Bronchial epithelial cell (primary cell): Measurements from ENCODE around the gene SOAT1. TPM values are rescaled to one million over a fixed set of nuclear protein-coding genes. Genes with fewer than 3 reads are reported as not detected.

ENCODE experiments used
- DNase-seq: peaks from one replicate; pipeline ENCODE4 v3.0.0-alpha.2; 2010; ENCODE audit warnings: low read depth
- FAIRE-seq: peaks from 2 replicates; lab custom pipeline; 2011; peaks lifted over from hg19 to GRCh38; lab: Jason Lieb, UNC
- H3K27me3 ChIP-seq: 2 replicates; pipeline ENCODE4 v1.5.1; 2011; ENCODE audit warnings: low read length; ENCODE audit not compliant: control insufficient read depth, insufficient read depth
- H3K36me3 ChIP-seq: 2 replicates; pipeline ENCODE4 v1.5.1; 2011; ENCODE audit warnings: low read length; ENCODE audit not compliant: control insufficient read depth, insufficient read depth
- H3K4me3 ChIP-seq: 2 replicates; pipeline ENCODE4 v1.5.1; 2011; ENCODE audit warnings: mild to moderate bottlenecking, low read depth, low read length, control low read depth
- total RNA-seq: library from RNA; depleted of rRNA; stranded (reverse); fragments of >200 nt; gene quantifications from 2 replicates; pipeline ENCODE4 v1.2.1, GENCODE V29; 2014
- TF ChIP-seq, protein P1 (sequence below): IDR thresholded peaks from 2 replicates; pipeline ENCODE4 v1.5.1; 2011; ENCODE audit warnings: mild to moderate bottlenecking, moderate library complexity, low read length, control low read depth, inconsistent platforms; ENCODE audit not compliant: insufficient read depth, severe bottlenecking

The SOAT1 gene
- total RNA-seq, 1 donor from 2014 or later = 8.4 TPM

DNA sequence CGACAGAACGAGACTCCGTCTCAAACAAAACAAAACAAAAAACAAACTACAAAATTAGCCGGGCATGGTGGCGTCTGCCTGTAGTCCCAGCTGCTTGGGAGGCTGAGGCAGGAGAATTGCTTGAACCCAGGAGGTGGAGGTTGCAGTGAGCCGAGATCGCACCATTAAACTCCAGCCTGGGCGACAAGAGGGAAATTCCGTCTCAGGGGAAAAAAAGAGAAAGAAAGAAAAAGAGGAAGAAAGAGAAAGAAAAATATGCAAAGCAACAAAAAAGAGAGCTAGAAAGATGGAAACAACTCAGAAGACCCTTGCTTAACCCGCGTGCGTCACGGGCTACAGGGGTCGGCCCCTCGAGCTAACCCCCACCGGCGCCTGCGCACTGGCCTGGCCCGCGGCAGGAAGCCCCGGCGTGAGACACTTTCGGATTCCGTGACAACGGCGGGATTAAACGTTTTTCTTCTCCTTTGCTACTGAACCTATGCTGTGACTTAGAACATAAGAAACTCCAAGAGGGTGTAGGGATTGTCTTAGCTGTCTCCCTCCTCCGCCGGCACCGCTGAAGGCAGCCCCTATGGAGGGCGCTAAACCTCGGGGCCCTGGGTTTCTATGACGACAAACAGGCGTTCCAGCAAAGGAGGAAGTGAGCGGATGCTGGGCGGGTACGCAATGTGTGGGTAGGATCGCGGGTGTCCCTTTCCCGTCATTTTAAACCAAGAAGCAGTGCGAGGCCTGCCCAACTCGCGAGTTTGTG, 71.9 kb downstream of the SOAT1 start, which contains the start of gene AXDND1:
Gene AXDND1 (plus strand): TSS at position 630 of the 751 bp plus-strand sequence. CDS start 539 bp downstream, outside the sequence.
- TF ChIP-seq, protein P1, sequence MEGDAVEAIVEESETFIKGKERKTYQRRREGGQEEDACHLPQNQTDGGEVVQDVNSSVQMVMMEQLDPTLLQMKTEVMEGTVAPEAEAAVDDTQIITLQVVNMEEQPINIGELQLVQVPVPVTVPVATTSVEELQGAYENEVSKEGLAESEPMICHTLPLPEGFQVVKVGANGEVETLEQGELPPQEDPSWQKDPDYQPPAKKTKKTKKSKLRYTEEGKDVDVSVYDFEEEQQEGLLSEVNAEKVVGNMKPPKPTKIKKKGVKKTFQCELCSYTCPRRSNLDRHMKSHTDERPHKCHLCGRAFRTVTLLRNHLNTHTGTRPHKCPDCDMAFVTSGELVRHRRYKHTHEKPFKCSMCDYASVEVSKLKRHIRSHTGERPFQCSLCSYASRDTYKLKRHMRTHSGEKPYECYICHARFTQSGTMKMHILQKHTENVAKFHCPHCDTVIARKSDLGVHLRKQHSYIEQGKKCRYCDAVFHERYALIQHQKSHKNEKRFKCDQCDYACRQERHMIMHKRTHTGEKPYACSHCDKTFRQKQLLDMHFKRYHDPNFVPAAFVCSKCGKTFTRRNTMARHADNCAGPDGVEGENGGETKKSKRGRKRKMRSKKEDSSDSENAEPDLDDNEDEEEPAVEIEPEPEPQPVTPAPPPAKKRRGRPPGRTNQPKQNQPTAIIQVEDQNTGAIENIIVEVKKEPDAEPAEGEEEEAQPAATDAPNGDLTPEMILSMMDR = no peak
- FAIRE-seq (no peak), DNase-seq (peak; percentile 60)
- Histone ChIP-seq H3K27me3 (no peaks in the 10 kb centered on the region), H3K4me3 (peak within 1 kb of the TSS; percentile 74), H3K36me3 (no peaks in the 10 kb centered on the region)

DNA sequence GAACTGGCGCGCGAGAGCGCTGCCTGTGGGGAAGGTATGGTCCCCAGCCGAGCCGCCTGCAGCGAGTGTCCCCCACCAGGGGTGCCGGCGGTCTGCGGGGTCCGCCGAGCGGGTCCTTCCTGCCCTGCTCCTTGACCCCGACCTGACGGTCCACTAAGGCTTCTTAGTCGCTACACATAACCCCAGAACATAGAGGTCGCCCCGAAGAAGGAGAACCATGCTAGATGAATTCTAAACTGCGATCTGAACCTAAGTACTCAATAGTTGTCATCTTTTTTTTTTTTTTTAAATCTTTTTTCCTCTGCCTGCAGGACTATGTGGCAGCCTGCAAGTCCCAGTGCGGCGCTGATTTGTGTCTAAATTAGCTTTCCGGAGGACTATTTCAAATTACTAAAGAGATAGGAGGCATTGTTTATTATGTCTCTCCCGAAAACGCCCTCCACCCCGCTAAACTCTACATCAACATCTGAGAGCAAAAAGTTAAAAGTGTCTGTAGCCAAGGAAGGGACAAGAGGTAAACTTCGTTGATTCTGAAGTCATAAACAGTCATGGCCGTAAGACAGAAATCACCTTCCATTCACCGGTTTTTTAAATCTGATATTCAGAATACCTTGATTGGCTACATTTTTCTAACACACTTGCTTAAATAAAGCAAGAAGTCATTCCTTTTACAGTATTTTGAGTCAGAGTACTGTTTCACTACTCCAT, 72.7 kb downstream of the SOAT1 start:
- TF ChIP-seq, protein P1 = no peak
- FAIRE-seq = no peak
- no peaks in the 10 kb centered on the region for H3K36me3 ChIP-seq
- peak overlapping the region; percentile 74 for H3K4me3 ChIP-seq
- no peaks in the 10 kb centered on the region for H3K27me3 ChIP-seq
- DNase-seq = no peak

DNA sequence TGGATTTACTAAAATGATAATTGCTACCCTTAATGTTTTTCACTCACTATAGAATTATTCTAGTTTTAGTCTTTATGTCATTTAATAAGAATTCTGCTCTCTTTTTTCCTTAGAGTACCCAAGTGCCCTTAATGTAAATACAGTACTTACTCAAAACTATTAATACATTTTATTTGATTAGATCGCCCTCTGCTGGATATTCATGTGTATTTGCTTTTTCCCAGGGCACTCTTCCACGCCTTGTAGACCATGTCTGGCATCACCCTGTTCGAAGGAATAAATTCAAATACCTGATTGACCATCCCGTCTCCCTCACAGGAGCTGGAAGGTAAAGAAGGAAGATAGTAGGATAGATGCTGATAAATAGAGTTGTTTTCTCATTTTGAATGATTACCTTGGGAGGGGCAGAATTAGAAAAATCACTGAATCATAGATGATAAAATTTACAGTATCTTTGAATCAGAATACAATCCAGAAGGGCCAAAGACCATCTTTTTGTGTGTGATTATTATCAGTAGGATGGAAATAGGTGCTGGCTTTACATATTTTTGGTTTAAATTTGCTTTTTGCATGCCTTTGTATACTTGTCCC, 76.2 kb downstream of the SOAT1 start:
- TF ChIP-seq, protein P1 = peak; percentile 37
- H3K27me3 ChIP-seq = no peaks in the 10 kb centered on the region
- FAIRE-seq = no peak
- H3K4me3 ChIP-seq = no peak overlapping the region
- no peaks in the 10 kb centered on the region for H3K36me3 ChIP-seq
- peak; percentile 67 for DNase-seq

DNA sequence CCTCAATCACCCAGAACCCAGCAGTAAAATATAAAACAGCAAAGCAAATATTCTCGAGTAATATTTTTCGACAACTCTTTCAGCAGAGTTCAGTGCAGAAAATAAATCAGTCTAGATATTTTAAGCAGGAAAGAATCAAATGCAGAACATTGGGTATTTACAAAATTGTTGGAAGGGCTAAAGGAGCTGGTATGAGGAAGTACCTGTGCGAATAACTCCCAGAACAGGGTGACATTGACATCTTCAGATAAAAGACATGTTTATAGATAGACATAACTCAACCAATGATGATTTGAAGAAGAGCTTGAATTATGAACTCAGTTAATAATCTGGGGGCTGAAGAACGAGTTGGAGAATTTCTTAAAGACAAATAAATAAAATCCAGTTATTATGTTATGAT, 78.6 kb downstream of the SOAT1 start:
- FAIRE-seq = no peak
- DNase-seq = no peak
- TF ChIP-seq, protein P1 = no peak
- Histone ChIP-seq H3K4me3 (no peak overlapping the region), H3K36me3 (no peaks in the 10 kb centered on the region), H3K27me3 (no peaks in the 10 kb centered on the region)

DNA sequence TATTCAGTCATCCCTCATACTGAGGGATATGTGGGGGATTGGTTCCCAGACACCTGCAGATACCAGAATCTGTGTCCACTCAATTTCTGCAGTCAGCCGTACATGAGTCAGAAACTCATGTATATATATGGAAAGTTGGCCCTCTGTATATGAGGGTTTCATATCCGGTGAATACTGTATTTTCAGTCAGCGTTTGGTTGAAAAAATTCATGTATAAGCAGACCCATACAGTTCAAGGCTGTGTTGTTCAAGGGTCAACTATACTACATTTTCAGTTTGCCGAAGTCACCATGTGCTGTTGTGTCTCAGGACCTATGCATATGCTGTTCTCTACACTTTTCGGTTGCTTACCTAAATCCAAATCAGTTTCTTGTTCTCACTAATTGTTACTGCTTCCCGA, 82.6 kb downstream of the SOAT1 start:
- no peak overlapping the region for H3K4me3 ChIP-seq
- no peak for FAIRE-seq
- TF ChIP-seq, protein P1 = no peak
- no peak for DNase-seq
- H3K36me3 ChIP-seq = no peaks in the 10 kb centered on the region
- no peaks in the 10 kb centered on the region for H3K27me3 ChIP-seq
